Fibroblast of villous mesenchyme (primary cell): ENCODE results near the gene MAST4. TPM values are rescaled to one million over a fixed set of nuclear protein-coding genes. Genes with fewer than 3 reads are reported as not detected.

Experiments
- DNase-seq: peaks from one replicate; pipeline ENCODE4 v3.0.0-alpha.2; 2010; ENCODE audit warnings: low read depth
- H3K4me3 ChIP-seq: 2 replicates; pipeline ENCODE4 v1.5.1; 2011; ENCODE audit warnings: low read depth, mild to moderate bottlenecking, low read length
- CTCF ChIP-seq: IDR thresholded peaks from 2 replicates; pipeline ENCODE4 v1.5.1; 2012; ENCODE audit warnings: low read depth, mild to moderate bottlenecking, low read length; ENCODE audit not compliant: insufficient read depth
- total RNA-seq: library from RNA; depleted of rRNA; stranded (reverse); fragments of >200 nt; gene quantifications from 2 replicates; pipeline ENCODE4 v1.2.3, GENCODE V29; 2012

Gene MAST4
- total RNA-seq, 1 donor: 8.2 TPM

DNA sequence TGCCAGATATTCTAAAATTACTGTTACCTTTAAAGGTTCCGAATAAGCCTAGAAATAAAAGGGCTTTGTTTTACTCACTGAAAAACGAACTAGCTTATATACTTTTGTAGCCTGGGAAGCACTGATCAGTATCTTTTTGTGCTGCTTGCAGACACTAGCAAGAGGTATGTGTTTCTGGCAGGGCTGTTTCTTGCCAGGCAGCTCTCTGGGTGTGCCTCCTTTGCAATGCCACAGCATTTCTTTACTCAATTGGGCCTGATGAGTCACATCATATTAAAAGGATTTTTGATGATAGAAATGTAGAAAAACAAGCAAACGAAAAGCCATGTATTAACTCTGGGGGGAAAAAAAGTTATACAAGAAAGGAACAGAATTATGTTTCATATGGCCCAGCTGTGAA, 564.8 kb downstream of the MAST4 start:
- no peak for TF ChIP-seq CTCF
- no peak overlapping the region for H3K4me3 ChIP-seq
- DNase-seq: peak; percentile 20

- H3K4me3 ChIP-seq: no peak overlapping the region
- DNase-seq: no peak
Observed at GRCh38 chr5:67161767-67162166, 565.6 kb downstream of the MAST4 start.

GRCh38 chr5:67163231-67163756, 567.1 kb downstream of the MAST4 start:
- TF ChIP-seq CTCF: no peak
- H3K4me3 ChIP-seq: no peak overlapping the region
- DNase-seq: no peak

More at GRCh38 chr5:67161767-67162166, 565.6 kb downstream of the MAST4 start:
- no peak for TF ChIP-seq CTCF

- TF ChIP-seq CTCF: no peak
- no peak for DNase-seq
- H3K4me3 ChIP-seq: no peak overlapping the region
Observed at GRCh38 chr5:67163863-67164595, 567.8 kb downstream of the MAST4 start.

DNA sequence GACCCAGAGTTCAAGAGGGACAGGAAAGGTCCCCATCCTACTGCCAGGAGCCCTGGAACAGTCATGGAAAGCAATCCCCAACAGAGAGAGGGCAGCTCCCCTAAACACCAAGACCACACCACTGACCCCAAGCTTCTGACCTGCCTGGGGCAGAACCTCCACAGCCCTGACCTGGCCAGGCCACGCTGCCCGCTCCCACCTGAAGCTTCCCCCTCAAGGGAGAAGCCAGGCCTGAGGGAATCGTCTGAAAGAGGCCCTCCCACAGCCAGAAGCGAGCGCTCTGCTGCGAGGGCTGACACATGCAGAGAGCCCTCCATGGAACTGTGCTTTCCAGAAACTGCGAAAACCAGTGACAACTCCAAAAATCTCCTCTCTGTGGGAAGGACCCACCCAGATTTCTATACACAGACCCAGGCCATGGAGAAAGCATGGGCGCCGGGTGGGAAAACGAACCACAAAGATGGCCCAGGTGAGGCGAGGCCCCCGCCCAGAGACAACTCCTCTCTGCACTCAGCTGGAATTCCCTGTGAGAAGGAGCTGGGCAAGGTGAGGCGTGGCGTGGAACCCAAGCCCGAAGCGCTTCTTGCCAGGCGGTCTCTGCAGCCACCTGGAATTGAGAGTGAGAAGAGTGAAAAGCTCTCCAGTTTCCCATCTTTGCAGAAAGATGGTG, 568.8 kb downstream of the MAST4 start:
- no peak overlapping the region for H3K4me3 ChIP-seq
- TF ChIP-seq CTCF: no peak
- no peak for DNase-seq

DNA sequence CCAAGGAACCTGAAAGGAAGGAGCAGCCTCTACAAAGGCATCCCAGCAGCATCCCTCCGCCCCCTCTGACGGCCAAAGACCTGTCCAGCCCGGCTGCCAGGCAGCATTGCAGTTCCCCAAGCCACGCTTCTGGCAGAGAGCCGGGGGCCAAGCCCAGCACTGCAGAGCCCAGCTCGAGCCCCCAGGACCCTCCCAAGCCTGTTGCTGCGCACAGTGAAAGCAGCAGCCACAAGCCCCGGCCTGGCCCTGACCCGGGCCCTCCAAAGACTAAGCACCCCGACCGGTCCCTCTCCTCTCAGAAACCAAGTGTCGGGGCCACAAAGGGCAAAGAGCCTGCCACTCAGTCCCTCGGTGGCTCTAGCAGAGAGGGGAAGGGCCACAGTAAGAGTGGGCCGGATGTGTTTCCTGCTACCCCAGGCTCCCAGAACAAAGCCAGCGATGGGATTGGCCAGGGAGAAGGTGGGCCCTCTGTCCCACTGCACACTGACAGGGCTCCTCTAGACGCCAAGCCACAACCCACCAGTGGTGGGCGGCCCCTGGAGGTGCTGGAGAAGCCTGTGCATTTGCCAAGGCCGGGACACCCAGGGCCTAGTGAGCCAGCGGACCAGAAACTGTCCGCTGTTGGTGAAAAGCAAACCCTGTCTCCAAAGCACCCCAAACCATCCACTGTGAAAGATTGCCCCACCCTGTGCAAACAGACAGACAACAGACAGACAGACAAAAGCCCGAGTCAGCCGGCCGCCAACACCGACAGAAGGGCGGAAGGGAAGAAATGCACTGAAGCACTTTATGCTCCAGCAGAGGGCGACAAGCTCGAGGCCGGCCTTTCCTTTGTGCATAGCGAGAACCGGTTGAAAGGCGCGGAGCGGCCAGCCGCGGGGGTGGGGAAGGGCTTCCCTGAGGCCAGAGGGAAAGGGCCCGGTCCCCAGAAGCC, 569.6 kb downstream of the MAST4 start:
- H3K4me3 ChIP-seq: peak overlapping the region; percentile 19
- peak; percentile 73 for TF ChIP-seq CTCF
- DNase-seq: peak; percentile 67
